COLO668 (cell line): ENCODE data around the gene MEIKIN.
"Not testable (repeated sequence)": the region's sequence is repeated elsewhere in the genome, so short reads cannot be mapped to it uniquely, and the experiment has no call there.

Source experiments
- DNase-seq: peaks from one replicate; lab custom pipeline; 2025; ENCODE audit not compliant: unreplicated experiment; lab: John Stamatoyannopoulos, UW

MEIKIN gene

GRCh38 chr5:131913603-131914002, 31.9 kb downstream of the MEIKIN start:
- no peak for DNase-seq

GRCh38 chr5:131906668-131907067, 38.8 kb downstream of the MEIKIN start:
- DNase-seq, result no peak

GRCh38 chr5:131902266-131902665, 43.2 kb downstream of the MEIKIN start:
- DNase-seq, result not testable (repeated sequence)

GRCh38 chr5:131899686-131900085, 45.8 kb downstream of the MEIKIN start:
- no peak for DNase-seq

GRCh38 chr5:131883984-131884383, 61.5 kb downstream of the MEIKIN start:
- no peak for DNase-seq

- DNase-seq, result no peak
Measured at GRCh38 chr5:131879705-131880104, 65.8 kb downstream of the MEIKIN start.

GRCh38 chr5:131877873-131878272, 67.6 kb downstream of the MEIKIN start:
- no peak for DNase-seq

GRCh38 chr5:131871251-131871650, 74.2 kb downstream of the MEIKIN start:
- DNase-seq, result not testable (repeated sequence)

- DNase-seq, result no peak
Measured at GRCh38 chr5:131867524-131867923, 77.9 kb downstream of the MEIKIN start.

- DNase-seq, result no peak
Measured at GRCh38 chr5:131863700-131864099, 81.8 kb downstream of the MEIKIN start.

- DNase-seq, result no peak
Measured at GRCh38 chr5:131857388-131857787, 88.1 kb downstream of the MEIKIN start.

- DNase-seq, result no peak
Measured at GRCh38 chr5:131855452-131855851, 90.0 kb downstream of the MEIKIN start.

GRCh38 chr5:131854134-131854533, 91.3 kb downstream of the MEIKIN start:
- no peak for DNase-seq

- DNase-seq, result no peak
Measured at GRCh38 chr5:131848662-131849061, 96.8 kb downstream of the MEIKIN start.

- DNase-seq, result no peak
Measured at GRCh38 chr5:131846536-131846935, 98.9 kb downstream of the MEIKIN start.

- DNase-seq, result no peak
Measured at GRCh38 chr5:131845828-131846227, 99.6 kb downstream of the MEIKIN start.

- DNase-seq, result not testable (repeated sequence)
Measured at GRCh38 chr5:131842971-131843370, 102.5 kb downstream of the MEIKIN start.

GRCh38 chr5:131832702-131833101, 112.8 kb downstream of the MEIKIN start:
- not testable (repeated sequence) for DNase-seq

- no peak for DNase-seq
Measured at GRCh38 chr5:131825404-131826013, 120.0 kb downstream of the MEIKIN start.

GRCh38 chr5:131824631-131825030, 120.8 kb downstream of the MEIKIN start:
- DNase-seq, result no peak

GRCh38 chr5:131821221-131821620, 124.2 kb downstream of the MEIKIN start:
- no peak for DNase-seq

GRCh38 chr5:131818001-131818724, 127.3 kb downstream of the MEIKIN start:
- DNase-seq, result no peak

- no peak for DNase-seq
Measured at GRCh38 chr5:131814990-131815389, 130.5 kb downstream of the MEIKIN start.
